ENCODE results near the gene BRK1. TPM values are rescaled to one million over a fixed set of nuclear protein-coding genes. Genes with fewer than 3 reads are reported as not detected.
A peak's percentile ranks its signal among the peaks of the same experiment; 100 is the strongest.

The BRK1 gene
- total and polyA plus RNA-seq, 10 donors = 69.8 to 215 (median 94.1) TPM

DNA sequence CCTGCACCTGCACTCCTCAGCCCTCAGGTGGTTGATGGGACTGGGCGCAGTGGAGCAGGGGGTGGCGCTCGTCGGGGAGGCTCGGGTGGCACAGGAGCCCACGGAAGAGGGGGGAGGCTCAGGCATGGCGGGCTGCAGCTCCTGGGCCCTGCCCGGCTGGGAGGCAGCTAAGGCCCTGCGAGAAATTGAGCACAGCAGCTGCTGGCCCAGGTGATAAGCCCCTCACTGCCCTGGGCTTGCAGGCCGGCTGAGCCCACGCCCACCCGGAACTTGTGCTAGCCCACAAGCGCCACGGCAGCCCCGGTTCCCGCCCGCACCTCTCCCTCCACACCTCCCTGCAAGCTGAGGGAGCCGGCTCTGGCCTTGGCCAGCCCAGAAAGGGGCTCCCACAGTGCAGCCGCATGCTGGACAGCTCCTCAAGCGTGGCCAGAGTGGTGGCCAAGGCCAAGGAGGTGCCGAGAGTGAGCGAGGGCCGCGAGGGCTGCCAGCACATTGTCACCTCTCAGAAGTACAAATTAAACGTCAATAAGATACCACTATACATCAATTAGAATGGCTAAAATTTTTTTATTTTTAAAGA, 21.0 kb downstream of the BRK1 start:
- intact Hi-C loops (cut with DNase I; ENCODE audit: low total_unique reads) = no loop called here
- no peak overlapping the region for H3K27ac ChIP-seq
- WGBS, 5 donors = 90 to 94% (median 93%) methylated on average over 18 to 25 of the region's 25 CpGs
- H3K4me1 ChIP-seq = peaks cover 0 to 6% (median 5%) of the 10 kb centered on the region in 6 donors
- H3K4me3 ChIP-seq = no peak overlapping the region
- TF ChIP-seq POLR2A (IDR thresholded peaks at IDR 0.05) (no peak), POLR2AphosphoS5 (IDR thresholded peaks at IDR 0.05) (no peak)
- H3K9me3 ChIP-seq = no peaks in the 10 kb centered on the region
- no peaks in the 10 kb centered on the region for H3K27me3 ChIP-seq (replicated peaks in 1 of 7)
- DNase-seq = no peak
- no peaks in the 10 kb centered on the region for H3K36me3 ChIP-seq

DNA sequence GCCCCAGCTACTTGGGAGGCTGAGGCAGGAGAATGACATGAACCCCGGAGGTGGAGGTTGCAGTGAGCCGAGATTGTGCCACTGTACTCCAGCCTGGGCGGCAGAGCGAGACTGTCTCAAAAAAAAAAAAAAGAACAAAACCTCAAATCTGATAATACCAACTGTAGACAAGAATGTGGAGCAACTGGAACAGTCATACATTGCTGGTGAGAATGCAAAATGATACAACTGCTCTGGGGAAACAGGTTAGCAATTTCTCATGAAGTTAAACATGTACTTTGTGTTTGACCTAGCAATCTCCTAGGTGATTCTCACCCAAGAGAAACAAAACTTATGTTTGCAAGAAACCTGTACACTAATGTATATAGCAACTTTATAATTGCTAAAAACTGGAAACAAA, 21.7 kb downstream of the BRK1 start:
- Histone ChIP-seq H3K36me3 (no peaks in the 10 kb centered on the region), H3K4me3 (no peak overlapping the region), H3K9me3 (no peaks in the 10 kb centered on the region), H3K27me3 (replicated peaks in 1 of 7) (no peaks in the 10 kb centered on the region), H3K4me1 (peaks cover 0 to 9% (median 6%) of the 10 kb centered on the region in 6 donors), H3K27ac (no peak overlapping the region)
- intact Hi-C loops (cut with DNase I; ENCODE audit: low total_unique reads) = no loop called here
- no peak for DNase-seq
- 69 to 92% (median 83%) methylated on average over 4 of the region's 4 CpGs for WGBS, 5 donors
- TF ChIP-seq POLR2AphosphoS5 (IDR thresholded peaks at IDR 0.05) = no peak
- TF ChIP-seq, protein P1, sequence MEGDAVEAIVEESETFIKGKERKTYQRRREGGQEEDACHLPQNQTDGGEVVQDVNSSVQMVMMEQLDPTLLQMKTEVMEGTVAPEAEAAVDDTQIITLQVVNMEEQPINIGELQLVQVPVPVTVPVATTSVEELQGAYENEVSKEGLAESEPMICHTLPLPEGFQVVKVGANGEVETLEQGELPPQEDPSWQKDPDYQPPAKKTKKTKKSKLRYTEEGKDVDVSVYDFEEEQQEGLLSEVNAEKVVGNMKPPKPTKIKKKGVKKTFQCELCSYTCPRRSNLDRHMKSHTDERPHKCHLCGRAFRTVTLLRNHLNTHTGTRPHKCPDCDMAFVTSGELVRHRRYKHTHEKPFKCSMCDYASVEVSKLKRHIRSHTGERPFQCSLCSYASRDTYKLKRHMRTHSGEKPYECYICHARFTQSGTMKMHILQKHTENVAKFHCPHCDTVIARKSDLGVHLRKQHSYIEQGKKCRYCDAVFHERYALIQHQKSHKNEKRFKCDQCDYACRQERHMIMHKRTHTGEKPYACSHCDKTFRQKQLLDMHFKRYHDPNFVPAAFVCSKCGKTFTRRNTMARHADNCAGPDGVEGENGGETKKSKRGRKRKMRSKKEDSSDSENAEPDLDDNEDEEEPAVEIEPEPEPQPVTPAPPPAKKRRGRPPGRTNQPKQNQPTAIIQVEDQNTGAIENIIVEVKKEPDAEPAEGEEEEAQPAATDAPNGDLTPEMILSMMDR (IDR thresholded peaks at IDR 0.05 in 8 of 11, conservative IDR thresholded peaks at IDR 0.05 in 3 of 11) = no peak
- TF ChIP-seq POLR2A (IDR thresholded peaks at IDR 0.05) = no peak

DNA sequence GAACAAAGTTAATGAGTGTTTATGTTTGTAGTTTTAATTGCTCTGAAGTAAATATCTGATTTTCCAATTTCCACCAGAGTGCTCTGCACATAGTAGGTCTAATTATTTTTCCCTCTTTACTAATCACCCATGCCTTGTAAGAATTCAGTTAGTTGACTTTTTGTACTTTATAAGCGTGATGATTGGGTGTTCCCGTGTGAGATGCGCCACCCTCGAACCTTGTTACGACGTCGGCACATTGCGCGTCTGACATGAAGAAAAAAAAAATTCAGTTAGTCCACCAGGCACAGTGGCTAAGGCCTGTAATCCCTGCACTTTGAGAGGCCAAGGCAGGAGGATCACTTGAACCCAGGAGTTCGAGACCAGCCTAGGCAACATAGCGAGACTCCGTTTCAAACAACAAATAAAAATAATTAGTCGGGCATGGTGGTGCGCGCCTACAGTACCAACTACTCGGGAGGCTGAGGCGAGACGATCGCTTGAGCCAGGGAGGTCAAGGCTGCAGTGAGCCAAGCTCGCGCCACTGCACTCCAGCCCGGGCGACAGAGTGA, 25.6 kb downstream of the BRK1 start:
- Histone ChIP-seq H3K9me3 (no peaks in the 10 kb centered on the region), H3K4me3 (peak overlapping the region in 7 of 8 donors; percentile 74 to 96 (median 85)), H3K27me3 (replicated peaks in 1 of 7) (no peaks in the 10 kb centered on the region), H3K4me1 (peaks cover 32 to 48% (median 43%) of the 10 kb centered on the region in 6 donors), H3K36me3 (peaks cover 0 to 16% (median 2%) of the 10 kb centered on the region in 6 donors), H3K27ac (peak overlapping the region; percentile 85 to 99 (median 96))
- DNase-seq = no peak
- 84 to 91% (median 87%) methylated on average over 23 of the region's 23 CpGs for WGBS, 5 donors
- intact Hi-C loops (cut with DNase I; ENCODE audit: low total_unique reads) = no loop called here
- TF ChIP-seq, protein P1 (IDR thresholded peaks at IDR 0.05 in 8 of 11, conservative IDR thresholded peaks at IDR 0.05 in 3 of 11) = no peak
- TF ChIP-seq POLR2AphosphoS5 (IDR thresholded peaks at IDR 0.05) (no peak), POLR2A (IDR thresholded peaks at IDR 0.05) (no peak)

DNA sequence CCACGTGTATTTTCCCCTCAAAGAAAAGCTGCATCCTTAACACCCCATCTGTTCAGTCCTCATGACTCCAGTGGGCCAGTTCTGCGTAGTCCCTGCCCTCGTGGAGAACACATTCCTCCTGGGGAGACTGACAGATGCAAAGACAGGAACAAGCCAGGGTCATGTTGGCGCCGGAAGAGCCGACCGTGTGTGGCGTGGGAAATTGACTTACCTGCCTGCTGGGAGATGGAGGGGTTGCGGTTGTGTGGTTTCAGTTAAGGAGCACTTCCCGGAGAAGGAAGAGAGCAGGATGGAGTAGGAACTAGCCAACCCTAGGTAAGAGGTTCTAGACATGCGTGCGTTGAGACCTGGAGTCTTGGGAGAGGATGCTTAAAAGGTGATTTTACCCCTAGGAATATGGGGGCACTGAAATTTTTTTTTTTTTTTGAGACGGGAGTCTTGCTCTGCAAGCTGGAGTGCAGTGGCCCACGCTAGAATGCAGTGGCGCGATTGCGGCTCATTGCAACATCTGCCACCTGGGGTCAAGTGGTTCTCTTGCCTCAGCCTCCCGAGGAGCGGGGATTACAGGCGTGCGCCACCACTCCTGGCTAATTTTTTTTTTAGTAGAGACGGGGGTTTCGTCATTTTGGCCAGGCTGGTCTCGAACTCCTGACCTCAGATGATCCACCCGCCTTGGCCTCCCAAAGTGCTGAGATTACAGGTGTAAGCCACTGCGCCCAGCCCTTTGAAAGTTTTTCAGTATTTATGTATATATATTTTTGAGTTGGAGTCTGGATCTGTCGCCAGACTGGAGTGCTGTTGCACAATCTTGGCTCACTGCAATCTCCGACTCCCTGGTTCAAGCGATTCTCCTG, 27.5 kb downstream of the BRK1 start:
- DNase-seq = no peak
- intact Hi-C loops (cut with DNase I; ENCODE audit: low total_unique reads) = no loop called here
- no peaks in the 10 kb centered on the region for H3K9me3 ChIP-seq
- H3K27ac ChIP-seq = peak overlapping the region in 7 of 8 donors; percentile 93 to 99 (median 96)
- 45 to 71% (median 54%) methylated on average over 25 to 29 of the region's 29 CpGs for WGBS, 5 donors
- H3K36me3 ChIP-seq = peaks cover 0 to 35% (median 15%) of the 10 kb centered on the region in 6 donors
- no peaks in the 10 kb centered on the region for H3K27me3 ChIP-seq (replicated peaks in 1 of 7)
- TF ChIP-seq, protein P1 (IDR thresholded peaks at IDR 0.05 in 8 of 11, conservative IDR thresholded peaks at IDR 0.05 in 3 of 11) = no peak
- TF ChIP-seq POLR2AphosphoS5 (IDR thresholded peaks at IDR 0.05) = no peak
- no peak for TF ChIP-seq POLR2A (IDR thresholded peaks at IDR 0.05)
- H3K4me1 ChIP-seq = peaks cover 35 to 66% (median 55%) of the 10 kb centered on the region in 6 donors
- peak overlapping the region; percentile 54 to 96 (median 84) for H3K4me3 ChIP-seq

Measured in spleen (tissue), 11 donors.